T-cell (primary cell): Measurements from ENCODE around the gene ZFHX3. TPM values are rescaled to one million over a fixed set of nuclear protein-coding genes. Genes with fewer than 3 reads are reported as not detected.

Experiments
- ATAC-seq, 4 experiments: fragments of 200-7000 bp in 3 of 4; fragments of 150-1000 bp in 1 of 4; cut with Tn5 transposase; replicated peaks in 1 of 4; 1 replicate in 3 of 4; 2 replicates in 1 of 4; pipeline ENCODE4 v1.10.0; 2021; ENCODE audit warnings: moderate library complexity in 3 of 4, mild to moderate bottlenecking in 2 of 4, moderate number of reproducible peaks in 1 of 4
- CTCF ChIA-PET, 2 donors: fragments of 300-600 bp; sonication (Branson Sonifier 250); formaldehyde crosslinking; loops; one replicate each; lab custom pipeline; 2022; ENCODE audit warnings: antibody characterized with exemption in 2 of 2; lab: Charles Lee
- POLR2A ChIA-PET, 2 donors: fragments of 300-600 bp; sonication (Branson Sonifier 250); formaldehyde crosslinking; loops; one replicate each; lab custom pipeline; 2022; ENCODE audit warnings: antibody characterized with exemption in 2 of 2; lab: Charles Lee
- DNase-seq, 35 experiments: peaks; one replicate each; pipeline versions ENCODE4 v3.0.0 to v3.0.0-alpha.2; 2013 to 2023
- H3K27ac ChIP-seq: one replicate; pipeline ENCODE4 v1.5.1; 2013; ENCODE audit warnings: low read length
- H3K27me3 ChIP-seq, 2 experiments: replicated peaks in 1 of 2; 1 replicate in 1 of 2; 2 replicates in 1 of 2; pipeline versions ENCODE4 v1.6.1 to v1.7.0; 2013; ENCODE audit warnings: low read length in 1 of 2, mixed read lengths in 1 of 2; ENCODE audit not compliant: control insufficient read depth in 2 of 2, insufficient read depth in 2 of 2; ENCODE audit errors: extremely low read depth in 1 of 2
- H3K36me3 ChIP-seq, 2 donors: 1 replicate in 1 of 2; 2 replicates in 1 of 2; pipeline versions ENCODE4 v1.6.1 to v1.7.0; 2013; ENCODE audit warnings: low read length in 1 of 2; ENCODE audit not compliant: control insufficient read depth in 2 of 2, insufficient read depth in 1 of 2; ENCODE audit errors: extremely low read depth in 1 of 2
- H3K4me1 ChIP-seq, 2 experiments: 1 replicate in 1 of 2; 2 replicates in 1 of 2; pipeline versions ENCODE4 v1.6.1 to v1.7.0; 2013; ENCODE audit warnings: low read length in 2 of 2, mixed read lengths in 1 of 2; ENCODE audit not compliant: insufficient read depth in 2 of 2, control insufficient read depth in 1 of 2; ENCODE audit errors: extremely low read depth in 1 of 2
- H3K4me3 ChIP-seq, 2 donors: 1 replicate in 1 of 2; 2 replicates in 1 of 2; pipeline versions ENCODE4 v1.5.1 to v1.7.0; 2013; ENCODE audit warnings: mild to moderate bottlenecking in 2 of 2, low read length in 1 of 2, moderate library complexity in 1 of 2; ENCODE audit not compliant: control insufficient read depth in 1 of 2; ENCODE audit errors: extremely low read depth in 1 of 2
- H3K9me3 ChIP-seq: 2 replicates; pipeline ENCODE4 v1.7.0; 2013
- H3K27ac Mint-ChIP-seq, 2 donors: one replicate each; pipeline ENCODE4 v1.8.0; 2020 to 2021; ENCODE audit warnings: mild to moderate bottlenecking in 2 of 2, mixed read lengths in 2 of 2
- H3K27me3 Mint-ChIP-seq, 2 donors: one replicate each; pipeline ENCODE4 v1.8.0; 2021 to 2022; ENCODE audit warnings: mixed read lengths in 2 of 2
- H3K36me3 Mint-ChIP-seq: one replicate; pipeline ENCODE4 v1.8.0; 2021; ENCODE audit warnings: mixed read lengths
- H3K4me1 Mint-ChIP-seq, 3 donors: one replicate each; pipeline ENCODE4 v1.8.0; 2020 to 2022; ENCODE audit warnings: mixed read lengths in 3 of 3, mild to moderate bottlenecking in 1 of 3
- H3K4me3 Mint-ChIP-seq, 3 donors: one replicate each; pipeline ENCODE4 v1.8.0; 2020 to 2022; ENCODE audit warnings: mild to moderate bottlenecking in 3 of 3, mixed read lengths in 3 of 3, moderate library complexity in 3 of 3
- H3K9me3 Mint-ChIP-seq, 3 donors: one replicate each; pipeline ENCODE4 v1.8.0; 2020 to 2022; ENCODE audit warnings: mixed read lengths in 3 of 3
- WGBS: methylation state at CpG from one replicate; pipeline ENCODE4 v1.1.5; 2013; ENCODE audit warnings: missing lambda C conversion rate; ENCODE audit not compliant: insufficient coverage; 5-methylcytosine and 5-hydroxymethylcytosine counted together
- total RNA-seq, 35 experiments: library from RNA in 6 of 35; stranded (reverse) in 6 of 35; fragments of 120-200 nt in 1 of 35; gene quantifications; one replicate each; pipeline versions ENCODE4 v1.2.1 to v1.2.4 and lab custom pipeline; 2013 to 2026

The ZFHX3 gene
- total RNA-seq, 5 donors from 2014 or later (not counting 1 experiment from before 2014, with no cell fraction given) = 0.35 to 2.1 (median 1.0) TPM

DNA sequence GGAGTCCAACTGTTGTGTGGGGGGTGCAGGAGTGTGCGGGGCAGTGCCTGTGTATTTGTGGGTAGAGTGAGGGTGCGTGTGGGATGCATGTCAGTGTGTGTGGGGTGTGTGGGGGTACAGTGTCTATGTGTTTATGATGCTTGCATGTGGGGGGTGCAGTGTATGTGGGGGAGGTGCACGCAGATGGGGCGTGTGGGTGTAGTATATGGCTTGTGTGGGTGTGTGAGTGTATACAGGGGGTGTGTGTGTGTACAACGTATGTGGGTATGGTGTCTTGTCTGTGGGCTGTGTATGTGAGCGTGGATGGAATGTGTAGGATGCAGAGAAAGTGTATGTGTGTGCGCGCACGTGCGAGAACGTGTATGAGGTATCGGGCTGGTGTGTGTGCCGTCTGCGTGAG lies 160.4 kb downstream of the ZFHX3 start:
- DNase-seq (no peak), ATAC-seq (no peak)
- H3K4me3 Mint-ChIP-seq = no peak overlapping the region
- ChIA-PET POLR2A (no interaction called here), CTCF (no interaction called here)
- no peaks in the 10 kb centered on the region for H3K9me3 Mint-ChIP-seq
- Histone ChIP-seq H3K4me1 (no peaks in the 10 kb centered on the region), H3K9me3 (no peaks in the 10 kb centered on the region), H3K27ac (no peak overlapping the region), H3K4me3 (no peak overlapping the region), H3K36me3 (no peaks in the 10 kb centered on the region), H3K27me3 (peaks cover 0 to 4% of the 10 kb centered on the region in 2 experiments)
- peaks cover 4% of the 10 kb centered on the region for H3K36me3 Mint-ChIP-seq
- H3K4me1 Mint-ChIP-seq = no peaks in the 10 kb centered on the region
- H3K27me3 Mint-ChIP-seq = no peaks in the 10 kb centered on the region
- H3K27ac Mint-ChIP-seq = no peak overlapping the region
- WGBS = 88% methylated on average over 14 of the region's 14 CpGs

DNA sequence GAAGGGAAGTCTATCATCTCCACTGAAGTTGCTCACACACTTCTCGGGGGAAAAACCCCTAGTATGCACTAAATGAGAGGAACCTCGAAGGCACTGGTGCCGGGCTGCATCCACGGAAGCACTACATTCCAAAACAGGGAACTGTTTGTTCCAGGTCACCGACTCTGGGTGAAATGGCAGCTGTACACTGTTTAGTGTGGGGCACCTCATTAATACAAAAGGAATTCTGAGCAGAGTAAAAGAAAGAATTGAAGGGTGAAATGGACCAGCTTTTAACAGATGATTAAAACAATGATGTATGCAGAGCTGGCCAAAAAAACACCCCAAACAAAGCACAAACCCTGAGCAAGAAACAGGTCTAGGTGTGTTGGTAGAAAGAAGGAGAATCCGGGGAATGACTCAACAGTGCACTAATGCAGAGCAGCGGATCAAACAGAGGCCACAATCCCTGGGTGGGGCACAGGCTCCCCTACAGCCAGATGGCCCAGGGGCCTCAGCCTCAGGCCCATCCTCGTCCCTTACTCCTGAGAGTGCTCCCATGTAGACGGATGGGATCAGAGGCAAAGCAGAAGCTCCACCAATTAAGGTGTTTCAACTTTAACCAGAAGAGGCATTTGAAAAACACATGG lies 161.5 kb downstream of the ZFHX3 start:
- H3K27me3 ChIP-seq = peaks cover 0 to 6% of the 10 kb centered on the region in 2 experiments
- no peaks in the 10 kb centered on the region for H3K4me1 ChIP-seq
- Mint-ChIP-seq H3K36me3 (peaks cover 4% of the 10 kb centered on the region), H3K27me3 (no peaks in the 10 kb centered on the region), H3K27ac (no peak overlapping the region), H3K9me3 (no peaks in the 10 kb centered on the region), H3K4me1 (no peaks in the 10 kb centered on the region), H3K4me3 (no peak overlapping the region)
- ATAC-seq = no peak
- WGBS = 87% methylated on average over 5 of the region's 9 CpGs
- DNase-seq = no peak
- no peaks in the 10 kb centered on the region for H3K36me3 ChIP-seq
- no peak overlapping the region for H3K27ac ChIP-seq
- no peak overlapping the region for H3K4me3 ChIP-seq
- no peaks in the 10 kb centered on the region for H3K9me3 ChIP-seq
- ChIA-PET POLR2A (no interaction called here), CTCF (no interaction called here)

DNA sequence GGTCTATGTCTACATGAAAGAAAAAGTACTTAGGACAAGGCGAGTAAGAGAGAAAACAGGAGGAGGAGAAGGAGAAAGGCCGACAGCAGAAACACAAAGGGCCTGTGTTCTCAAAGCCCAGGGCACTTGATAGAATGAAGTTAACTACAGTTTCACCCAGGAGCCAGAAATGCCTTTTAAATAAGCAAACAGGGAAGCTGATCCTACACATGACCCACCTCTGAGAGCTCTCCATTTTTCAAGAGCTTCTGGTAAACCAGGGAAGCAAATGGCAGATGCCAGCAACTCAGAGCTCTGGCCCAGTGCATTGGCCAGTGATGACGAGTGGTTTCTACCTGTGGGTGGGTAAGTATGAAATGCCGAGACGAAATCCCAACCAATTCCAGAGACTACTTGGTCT lies 163.4 kb downstream of the ZFHX3 start:
- Mint-ChIP-seq H3K4me1 (no peaks in the 10 kb centered on the region), H3K27ac (no peak overlapping the region), H3K27me3 (no peaks in the 10 kb centered on the region), H3K9me3 (no peaks in the 10 kb centered on the region), H3K4me3 (no peak overlapping the region), H3K36me3 (peaks cover 4% of the 10 kb centered on the region)
- Histone ChIP-seq H3K4me1 (no peaks in the 10 kb centered on the region), H3K27ac (no peak overlapping the region), H3K27me3 (peaks cover 0 to 9% of the 10 kb centered on the region in 2 experiments), H3K4me3 (no peak overlapping the region), H3K9me3 (no peaks in the 10 kb centered on the region), H3K36me3 (no peaks in the 10 kb centered on the region)
- WGBS = 80% methylated on average over 1 of the region's 5 CpGs
- ChIA-PET POLR2A (interaction anchor here in 1 of 2 donors (0.5 kb wide), 1 partner anchor 171 kb away, joined by 6 read pairs; no protein-coding TSS in a partner anchor), CTCF (no interaction called here)
- ATAC-seq (no peak), DNase-seq (no peak)

DNA sequence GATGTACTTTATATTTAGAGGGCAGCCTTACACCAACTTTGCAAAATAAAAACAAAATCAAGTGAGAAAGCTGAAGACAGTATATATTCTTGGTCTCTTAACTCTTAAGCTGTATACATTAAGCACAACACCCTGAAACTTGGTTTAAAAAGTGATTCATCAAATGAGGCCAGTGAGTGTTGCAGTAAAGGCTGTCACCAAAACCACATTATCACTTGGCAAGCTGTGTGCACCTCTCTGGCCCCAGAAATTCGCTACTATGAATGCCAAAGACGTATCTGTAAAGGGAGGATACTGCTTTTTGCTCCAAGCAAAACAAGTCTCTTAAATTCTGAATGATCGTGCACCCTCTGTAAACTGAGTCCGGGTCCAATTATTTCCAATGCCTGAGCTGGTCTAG lies 163.9 kb downstream of the ZFHX3 start:
- Mint-ChIP-seq H3K4me3 (no peak overlapping the region), H3K36me3 (peaks cover 4% of the 10 kb centered on the region), H3K9me3 (no peaks in the 10 kb centered on the region), H3K27me3 (no peaks in the 10 kb centered on the region), H3K4me1 (no peaks in the 10 kb centered on the region), H3K27ac (no peak overlapping the region)
- Histone ChIP-seq H3K27me3 (peaks cover 0 to 9% of the 10 kb centered on the region in 2 experiments), H3K36me3 (no peaks in the 10 kb centered on the region), H3K4me1 (no peaks in the 10 kb centered on the region), H3K9me3 (no peaks in the 10 kb centered on the region), H3K4me3 (no peak overlapping the region), H3K27ac (no peak overlapping the region)
- ChIA-PET POLR2A (no interaction called here), CTCF (no interaction called here)
- DNase-seq (no peak), ATAC-seq (no peak)
- WGBS = 29% methylated on average over 2 of the region's 4 CpGs

DNA sequence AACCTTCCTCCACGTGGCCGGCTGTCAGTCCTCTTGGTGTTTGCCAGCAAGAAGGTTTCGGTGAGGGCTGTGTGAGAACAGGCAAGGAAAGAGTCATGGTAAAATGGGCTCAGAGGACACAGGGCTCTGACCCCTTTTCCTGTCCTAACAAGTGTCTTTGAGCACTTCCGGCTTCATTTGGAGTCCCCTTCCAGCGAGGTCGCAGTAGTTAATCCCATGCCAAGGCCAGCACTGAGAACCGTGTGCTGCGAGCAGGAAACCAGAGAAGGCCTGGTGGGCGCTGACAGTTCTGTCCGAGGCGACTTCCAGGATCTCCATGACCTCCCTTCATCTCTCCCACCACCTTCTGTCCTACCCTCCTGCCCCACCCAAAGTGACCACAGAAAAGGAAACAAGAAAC lies 168.1 kb downstream of the ZFHX3 start:
- peaks cover 0 to 14% (median 5%) of the 10 kb centered on the region in 3 donors for H3K4me1 Mint-ChIP-seq
- Histone ChIP-seq H3K4me1 (no peaks in the 10 kb centered on the region), H3K36me3 (no peaks in the 10 kb centered on the region), H3K27me3 (peaks cover 0 to 27% of the 10 kb centered on the region in 2 experiments), H3K4me3 (no peak overlapping the region), H3K9me3 (no peaks in the 10 kb centered on the region), H3K27ac (no peak overlapping the region)
- no peaks in the 10 kb centered on the region for H3K9me3 Mint-ChIP-seq
- DNase-seq (no peak), ATAC-seq (no peak)
- no peak overlapping the region for H3K4me3 Mint-ChIP-seq
- H3K27ac Mint-ChIP-seq = no peak overlapping the region
- H3K27me3 Mint-ChIP-seq = peaks cover 0 to 4% of the 10 kb centered on the region in 2 donors
- 93% methylated on average over 9 of the region's 11 CpGs for WGBS
- ChIA-PET CTCF (no interaction called here), POLR2A (no interaction called here)
- no peaks in the 10 kb centered on the region for H3K36me3 Mint-ChIP-seq

DNA sequence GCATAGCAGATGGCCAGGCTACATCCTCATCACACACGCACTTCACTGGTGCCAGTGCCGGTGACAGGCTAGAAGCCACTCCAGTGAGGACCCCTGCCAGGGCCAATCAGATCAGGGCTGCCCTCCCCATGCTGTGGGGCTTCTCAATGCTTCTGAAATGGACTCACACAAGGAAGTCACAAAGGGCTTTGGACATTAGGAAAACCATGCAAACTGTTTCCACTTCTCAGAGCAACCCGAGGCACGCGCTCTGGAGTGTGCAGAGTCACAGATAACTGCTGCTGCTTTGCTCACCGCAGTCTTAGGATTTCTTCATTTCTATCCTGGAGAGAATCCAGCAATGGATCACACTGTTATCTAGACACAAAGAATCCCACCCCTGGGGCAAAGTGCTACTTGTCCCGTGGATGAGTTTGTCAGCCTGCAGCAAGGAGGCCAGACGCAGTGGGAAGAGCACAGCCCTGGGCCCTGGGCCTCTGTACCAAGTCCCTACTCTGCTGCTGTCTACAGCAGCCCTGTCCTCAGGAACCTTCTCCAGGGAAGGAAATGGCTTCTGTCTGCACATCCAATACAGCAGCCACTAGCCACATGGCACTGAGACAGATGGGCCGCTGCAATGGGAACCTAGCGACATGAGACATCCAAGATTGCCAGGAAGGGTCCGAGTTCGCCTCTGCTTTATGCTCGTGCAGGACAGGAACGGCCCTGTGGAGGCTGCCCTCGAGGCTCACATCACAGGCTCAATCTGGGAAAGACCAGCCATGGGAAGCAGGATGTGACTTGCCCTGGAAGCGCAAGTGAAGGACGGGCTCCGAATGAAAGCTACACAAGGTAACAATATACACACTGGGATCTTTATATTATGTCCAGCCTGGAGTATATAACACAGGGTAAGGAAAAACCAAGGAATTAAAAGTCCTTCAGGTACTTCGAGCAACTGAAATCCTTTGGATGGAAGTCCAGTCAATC lies 169.3 kb downstream of the ZFHX3 start:
- Histone ChIP-seq H3K4me3 (no peak overlapping the region), H3K27me3 (peaks cover 0 to 27% of the 10 kb centered on the region in 2 experiments), H3K9me3 (no peaks in the 10 kb centered on the region), H3K4me1 (no peaks in the 10 kb centered on the region), H3K36me3 (no peaks in the 10 kb centered on the region), H3K27ac (no peak overlapping the region)
- Mint-ChIP-seq H3K9me3 (no peaks in the 10 kb centered on the region), H3K27me3 (peaks cover 0 to 4% of the 10 kb centered on the region in 2 donors), H3K4me3 (no peak overlapping the region), H3K36me3 (no peaks in the 10 kb centered on the region), H3K27ac (no peak overlapping the region), H3K4me1 (peaks cover 0 to 14% (median 5%) of the 10 kb centered on the region in 3 donors)
- ATAC-seq (no peak), DNase-seq (no peak)
- CTCF ChIA-PET = no interaction called here
- WGBS = 99% methylated on average over 13 of the region's 19 CpGs
- POLR2A ChIA-PET = no interaction called here
